ENCODE data around the gene ARMC12.

Gene ARMC12

GRCh38 chr6:35786810-35787209 lies 50.0 kb downstream of the ARMC12 start:
- H3K36me3 Mint-ChIP-seq (ENCODE audit: low read depth) = no peaks in the 10 kb centered on the region
- H3K9me3 Mint-ChIP-seq = no peaks in the 10 kb centered on the region
- H3K27ac Mint-ChIP-seq = no peak overlapping the region
- H3K4me1 Mint-ChIP-seq (ENCODE audit: low read depth) = no peaks in the 10 kb centered on the region
- H3K27me3 Mint-ChIP-seq = peaks cover 50% of the 10 kb centered on the region
- H3K4me3 Mint-ChIP-seq = no peak overlapping the region
- no peak for DNase-seq

GRCh38 chr6:35787266-35788218 lies 50.7 kb downstream of the ARMC12 start:
- peaks cover 50% of the 10 kb centered on the region for H3K27me3 Mint-ChIP-seq
- H3K27ac Mint-ChIP-seq = no peak overlapping the region
- no peaks in the 10 kb centered on the region for H3K4me1 Mint-ChIP-seq (ENCODE audit: low read depth)
- no peaks in the 10 kb centered on the region for H3K9me3 Mint-ChIP-seq
- H3K4me3 Mint-ChIP-seq = no peak overlapping the region
- H3K36me3 Mint-ChIP-seq (ENCODE audit: low read depth) = no peaks in the 10 kb centered on the region
- DNase-seq = no peak

GRCh38 chr6:35788423-35788982 lies 51.7 kb downstream of the ARMC12 start:
- Mint-ChIP-seq H3K27ac (no peak overlapping the region), H3K9me3 (no peaks in the 10 kb centered on the region), H3K36me3 (ENCODE audit: low read depth) (no peaks in the 10 kb centered on the region), H3K4me1 (ENCODE audit: low read depth) (no peaks in the 10 kb centered on the region), H3K4me3 (no peak overlapping the region), H3K27me3 (peaks cover 50% of the 10 kb centered on the region)
- DNase-seq = no peak

GRCh38 chr6:35790683-35791082 lies 53.9 kb downstream of the ARMC12 start:
- no peaks in the 10 kb centered on the region for H3K36me3 Mint-ChIP-seq (ENCODE audit: low read depth)
- no peak for DNase-seq
- H3K27me3 Mint-ChIP-seq = peaks cover 36% of the 10 kb centered on the region
- no peak overlapping the region for H3K27ac Mint-ChIP-seq
- H3K4me3 Mint-ChIP-seq = no peak overlapping the region
- H3K9me3 Mint-ChIP-seq = no peaks in the 10 kb centered on the region
- no peaks in the 10 kb centered on the region for H3K4me1 Mint-ChIP-seq (ENCODE audit: low read depth)

- H3K4me1 Mint-ChIP-seq (ENCODE audit: low read depth) = no peaks in the 10 kb centered on the region
- DNase-seq = no peak
Observed at GRCh38 chr6:35794536-35795452, 58.0 kb downstream of the ARMC12 start.

GRCh38 chr6:35795453-35796071 lies 58.7 kb downstream of the ARMC12 start:
- Mint-ChIP-seq H3K9me3 (no peaks in the 10 kb centered on the region), H3K36me3 (ENCODE audit: low read depth) (no peaks in the 10 kb centered on the region), H3K27ac (no peak overlapping the region), H3K27me3 (peaks cover 4% of the 10 kb centered on the region), H3K4me3 (no peak overlapping the region), H3K4me1 (ENCODE audit: low read depth) (no peaks in the 10 kb centered on the region)
- no peak for DNase-seq

More at GRCh38 chr6:35794536-35795452, 58.0 kb downstream of the ARMC12 start:
- no peak overlapping the region for H3K27ac Mint-ChIP-seq
- peaks cover 8% of the 10 kb centered on the region for H3K27me3 Mint-ChIP-seq
- H3K9me3 Mint-ChIP-seq = no peaks in the 10 kb centered on the region
- H3K36me3 Mint-ChIP-seq (ENCODE audit: low read depth) = no peaks in the 10 kb centered on the region
- no peak overlapping the region for H3K4me3 Mint-ChIP-seq

GRCh38 chr6:35796236-35796635 lies 59.4 kb downstream of the ARMC12 start:
- Mint-ChIP-seq H3K27me3 (no peaks in the 10 kb centered on the region), H3K27ac (no peak overlapping the region), H3K4me1 (ENCODE audit: low read depth) (no peaks in the 10 kb centered on the region), H3K9me3 (no peaks in the 10 kb centered on the region), H3K36me3 (ENCODE audit: low read depth) (no peaks in the 10 kb centered on the region), H3K4me3 (no peak overlapping the region)
- no peak for DNase-seq

GRCh38 chr6:35797837-35798526 lies 61.1 kb downstream of the ARMC12 start:
- DNase-seq = no peak
- Mint-ChIP-seq H3K27me3 (no peaks in the 10 kb centered on the region), H3K27ac (no peak overlapping the region)

More at GRCh38 chr6:35797837-35798526, 61.1 kb downstream of the ARMC12 start:
- H3K4me1 Mint-ChIP-seq (ENCODE audit: low read depth) = no peaks in the 10 kb centered on the region
- H3K36me3 Mint-ChIP-seq (ENCODE audit: low read depth) = no peaks in the 10 kb centered on the region
- H3K9me3 Mint-ChIP-seq = no peaks in the 10 kb centered on the region
- no peak overlapping the region for H3K4me3 Mint-ChIP-seq
